Measurements from ENCODE around the gene ABHD8. TPM values are rescaled to one million over a fixed set of nuclear protein-coding genes. Genes with fewer than 3 reads are reported as not detected.

ABHD8 gene
- total and polyA plus RNA-seq, 2 of the 13 experiments (the other 11 are each of a cell fraction or from before 2014, with no cell fraction given) = 6.3 to 7.2 TPM

- TF ChIP-seq TARDBP (CRISPR knock-in tag; IDR thresholded peaks at IDR 0.05) (0 out of 2 replicates have a peak, but pooled peaks have one; percentile 43), GMEB2 (CRISPR knock-in tag; IDR thresholded peaks at IDR 0.05; ENCODE audit: low read depth) (no peak), PATZ1 (CRISPR knock-in tag; IDR thresholded peaks at IDR 0.05) (0 out of 2 replicates have a peak, but pooled peaks have one; percentile 15), SIN3B (IDR thresholded peaks at IDR 0.05; ENCODE audit: low read length) (peak; percentile 94), TAF1 (CRISPR knock-in tag; IDR thresholded peaks at IDR 0.05) (peak; percentile 92), ZNF556 (CRISPR knock-in tag; IDR thresholded peaks at IDR 0.05; ENCODE audit: borderline replicate concordance) (peak; percentile 42; the same call in 1 of the 2 replicates), ZNF430 (CRISPR knock-in tag; IDR thresholded peaks at IDR 0.05) (0 out of 2 replicates have a peak, but pooled peaks have one; percentile 33), NR0B2 (CRISPR knock-in tag; IDR thresholded peaks at IDR 0.05) (no peak), GLMP (CRISPR knock-in tag; IDR thresholded peaks at IDR 0.05; ENCODE audit: borderline replicate concordance) (no peak), MYPOP (CRISPR knock-in tag; IDR thresholded peaks at IDR 0.05) (no peak), ZNF205 (CRISPR knock-in tag; IDR thresholded peaks at IDR 0.05) (0 out of 2 replicates have a peak, but pooled peaks have one; percentile 33), DMTF1 (CRISPR knock-in tag; IDR thresholded peaks at IDR 0.05) (no peak), ZNF639 (CRISPR knock-in tag; conservative IDR thresholded peaks at IDR 0.05) (peak; percentile 44; the same call in 1 of the 2 replicates), GATAD1 (CRISPR knock-in tag; IDR thresholded peaks at IDR 0.05) (peak; percentile 99), TSC22D2 (CRISPR knock-in tag; IDR thresholded peaks at IDR 0.05; ENCODE audit: borderline replicate concordance) (0 out of 2 replicates have a peak, but pooled peaks have one; percentile 54), NONO (IDR thresholded peaks at IDR 0.05) (no peak), NONO (CRISPR knock-in tag; conservative IDR thresholded peaks at IDR 0.05) (peak; percentile 58; the same call in 1 of the 2 replicates), KAT2B (IDR thresholded peaks at IDR 0.05; ENCODE audit: borderline replicate concordance, low read depth, low read length) (no peak)
Observed at GRCh38 chr19:17266975-17267788, 36.0 kb downstream of the ABHD8 start, which contains the start of gene BABAM1 (continued).
